IPS DF 4.7 (cell line): Measurements from ENCODE around the gene FOXK1.

Experiments
- DNase-seq: peaks from one replicate; pipeline ENCODE4 v3.0.0-alpha.2; 2013; ENCODE audit warnings: low spot score; ENCODE audit errors: extremely low read depth

The FOXK1 gene

GRCh38 chr7:4817178-4817901, 135.2 kb downstream of the FOXK1 start:
- no peak for DNase-seq

GRCh38 chr7:4818000-4818794, 136.1 kb downstream of the FOXK1 start:
- DNase-seq = no peak

DNA sequence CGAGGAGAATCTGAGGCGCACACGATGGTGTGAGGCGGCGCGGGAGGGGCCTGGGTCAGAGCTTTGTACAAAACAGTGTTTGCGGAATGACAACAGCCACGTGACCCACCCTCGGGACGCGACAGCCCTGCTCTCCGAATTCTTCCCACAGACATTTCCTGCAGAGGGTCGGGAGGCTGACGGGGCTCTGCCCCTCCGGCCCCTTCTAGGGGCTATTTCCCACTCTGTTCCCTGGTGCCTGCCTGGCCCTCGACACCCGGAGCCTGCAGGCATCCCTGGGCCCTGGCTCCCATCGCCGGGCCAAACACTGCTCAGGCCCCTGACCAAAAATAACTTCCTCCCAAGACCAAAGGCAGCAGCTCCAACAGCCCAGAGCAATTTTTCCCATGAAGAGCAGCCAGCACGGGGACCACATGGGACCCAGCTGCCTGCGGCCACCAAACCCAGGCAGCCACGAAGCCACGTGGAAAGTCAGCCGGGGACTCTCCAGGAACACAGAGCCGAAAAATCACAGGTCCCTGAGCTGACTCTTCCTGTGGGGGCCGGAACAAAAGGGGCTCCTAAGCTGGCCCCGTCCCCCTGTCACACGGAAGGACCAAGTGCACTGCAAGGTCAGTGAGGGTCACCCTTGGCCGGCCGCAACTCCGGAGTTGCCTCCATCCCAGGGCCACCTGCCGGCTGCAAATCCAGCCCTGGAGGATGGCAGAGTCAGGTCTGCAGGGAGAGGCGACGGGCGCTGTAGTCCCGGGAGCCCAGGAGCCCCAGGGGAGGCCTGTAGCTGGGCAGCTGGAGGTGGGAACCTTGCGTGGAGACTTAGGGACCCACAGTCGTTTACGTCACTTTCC, 137.7 kb downstream of the FOXK1 start:
- DNase-seq = no peak

DNA sequence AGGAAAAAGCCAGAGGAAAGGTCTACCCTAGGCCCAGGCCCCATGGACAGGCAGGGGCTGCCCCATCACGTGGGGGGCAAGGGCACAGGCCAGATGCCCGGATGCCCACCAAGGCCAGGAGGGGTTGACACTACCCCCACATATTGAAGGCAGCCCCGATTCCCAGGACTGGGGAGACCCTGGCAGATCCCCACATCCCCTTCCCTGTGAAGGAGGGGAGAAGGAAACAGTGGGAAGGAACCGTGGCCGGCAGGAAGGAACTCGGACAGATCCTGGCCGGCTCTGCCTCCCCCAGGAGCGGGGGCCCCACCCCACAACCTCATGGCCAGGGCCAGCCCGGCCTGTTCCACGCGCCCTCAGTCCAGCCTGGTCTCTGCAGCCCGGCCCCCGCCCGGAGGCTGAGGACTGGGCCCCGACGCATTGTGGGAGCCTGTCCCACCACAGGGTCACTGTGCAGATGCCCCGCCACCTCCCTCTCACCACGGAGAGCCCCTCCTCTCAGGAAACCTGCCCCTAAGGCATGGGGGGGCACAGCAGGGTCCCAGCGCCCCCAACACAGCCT, 138.4 kb downstream of the FOXK1 start:
- DNase-seq = no peak
